HL-60 (cell line): ENCODE results near the gene CCDC158.

ENCODE experiments used
- DNase-seq, 2 experiments: peaks; one replicate each; pipeline ENCODE4 v3.0.0-alpha.2; 2010 to 2020; ENCODE audit warnings: low read depth in 1 of 2, low spot score in 1 of 2
- H3K27ac ChIP-seq: fragments of 250-450 bp; sonication (Bioruptor Pico); replicated peaks from 2 replicates; pipeline ENCODE4 v1.5.1; 2020; ENCODE audit warnings: mild to moderate bottlenecking, moderate library complexity
- H3K27me3 ChIP-seq: fragments of 250-450 bp; sonication (Bioruptor Pico); 2 replicates; pipeline ENCODE4 v1.5.1; 2021; ENCODE audit warnings: mild to moderate bottlenecking, moderate library complexity; ENCODE audit not compliant: insufficient read depth, poor library complexity, severe bottlenecking
- H3K4me3 ChIP-seq: replicated peaks from 2 replicates; pipeline ENCODE4 v1.5.1; 2011; ENCODE audit warnings: mild to moderate bottlenecking, control low read depth, low read length; ENCODE audit not compliant: insufficient read depth
- GABPA ChIP-seq: IDR thresholded peaks from 2 replicates; pipeline ENCODE4 v1.6.1; 2012; ENCODE audit warnings: low read depth
- POLR2AphosphoS5 ChIP-seq: IDR thresholded peaks from 2 replicates; pipeline ENCODE4 v1.6.1; 2012; ENCODE audit warnings: low read depth
- REST ChIP-seq: IDR thresholded peaks from 2 replicates; pipeline ENCODE4 v1.6.1; 2012; ENCODE audit warnings: low read depth; ENCODE audit not compliant: insufficient replicate concordance
- SPI1 ChIP-seq: IDR thresholded peaks from 2 replicates; pipeline ENCODE4 v1.6.1; 2012; ENCODE audit warnings: low read depth, mild to moderate bottlenecking, borderline replicate concordance
- TF ChIP-seq, protein P1 (sequence below): IDR thresholded peaks from one replicate; pipeline ENCODE4 v1.5.1; 2011; ENCODE audit warnings: low read length, control low read depth, inconsistent platforms; ENCODE audit not compliant: insufficient read depth

CCDC158 gene

GRCh38 chr4:76305971-76306881 lies 114.7 kb downstream of the CCDC158 start, which contains the start of gene STBD1:
STBD1 (plus strand) TSS chr4:76306733; CDS start chr4:76306770, 37 bp downstream.
- Histone ChIP-seq H3K27me3 (no peaks in the 10 kb centered on the region), H3K4me3 (peak within 1 kb of the TSS; percentile 79), H3K27ac (peak within 1 kb of the TSS; percentile 76)
- peak; percentile 44; the same call in 1 of the 2 replicates for TF ChIP-seq POLR2AphosphoS5
- TF ChIP-seq, protein P1, sequence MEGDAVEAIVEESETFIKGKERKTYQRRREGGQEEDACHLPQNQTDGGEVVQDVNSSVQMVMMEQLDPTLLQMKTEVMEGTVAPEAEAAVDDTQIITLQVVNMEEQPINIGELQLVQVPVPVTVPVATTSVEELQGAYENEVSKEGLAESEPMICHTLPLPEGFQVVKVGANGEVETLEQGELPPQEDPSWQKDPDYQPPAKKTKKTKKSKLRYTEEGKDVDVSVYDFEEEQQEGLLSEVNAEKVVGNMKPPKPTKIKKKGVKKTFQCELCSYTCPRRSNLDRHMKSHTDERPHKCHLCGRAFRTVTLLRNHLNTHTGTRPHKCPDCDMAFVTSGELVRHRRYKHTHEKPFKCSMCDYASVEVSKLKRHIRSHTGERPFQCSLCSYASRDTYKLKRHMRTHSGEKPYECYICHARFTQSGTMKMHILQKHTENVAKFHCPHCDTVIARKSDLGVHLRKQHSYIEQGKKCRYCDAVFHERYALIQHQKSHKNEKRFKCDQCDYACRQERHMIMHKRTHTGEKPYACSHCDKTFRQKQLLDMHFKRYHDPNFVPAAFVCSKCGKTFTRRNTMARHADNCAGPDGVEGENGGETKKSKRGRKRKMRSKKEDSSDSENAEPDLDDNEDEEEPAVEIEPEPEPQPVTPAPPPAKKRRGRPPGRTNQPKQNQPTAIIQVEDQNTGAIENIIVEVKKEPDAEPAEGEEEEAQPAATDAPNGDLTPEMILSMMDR: no peak
- peak; percentile 62 to 69 for DNase-seq

GRCh38 chr4:76305033-76305687 lies 115.8 kb downstream of the CCDC158 start:
- TF ChIP-seq POLR2AphosphoS5 (no peak), REST (no peak), GABPA (no peak), SPI1 (no peak)
- TF ChIP-seq, protein P1: no peak
- Histone ChIP-seq H3K4me3 (peak overlapping the region; percentile 79), H3K27ac (peak overlapping the region; percentile 76), H3K27me3 (no peaks in the 10 kb centered on the region)
- peak in 1 of 2 experiments; percentile 30 for DNase-seq

DNA sequence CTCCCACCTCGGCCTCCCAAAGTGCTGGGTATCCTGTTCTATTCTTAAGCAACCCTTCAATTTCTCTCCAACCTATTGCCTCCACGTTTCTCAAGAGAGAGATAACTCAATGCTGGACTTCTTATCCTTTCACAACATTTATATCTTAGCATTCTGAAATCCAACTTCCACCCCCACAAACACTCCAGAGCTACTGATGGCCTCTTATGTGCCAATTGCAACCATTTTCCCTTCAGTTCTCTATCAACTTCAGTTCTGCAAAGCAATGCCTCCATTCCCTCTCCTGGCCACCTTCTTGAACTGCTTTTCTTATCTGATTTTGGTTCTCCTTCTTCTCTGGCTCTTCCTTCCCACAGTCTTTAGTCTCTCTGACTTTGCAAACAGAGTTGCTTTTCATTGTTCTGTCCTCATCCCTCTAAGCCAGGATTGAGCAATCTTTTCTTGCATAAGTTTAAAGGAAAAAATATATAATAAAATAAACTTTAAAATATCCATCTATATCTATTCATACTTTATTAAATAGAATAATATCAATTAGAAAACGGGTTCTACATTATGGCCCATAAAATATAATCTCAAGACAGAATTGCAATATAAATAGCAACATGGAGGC lies 118.0 kb downstream of the CCDC158 start:
- Histone ChIP-seq H3K27ac (peak overlapping the region; percentile 12; the same call in 1 of the 2 replicates), H3K27me3 (no peaks in the 10 kb centered on the region), H3K4me3 (no peak overlapping the region)
- TF ChIP-seq REST (no peak), GABPA (no peak), POLR2AphosphoS5 (no peak), SPI1 (no peak)
- TF ChIP-seq, protein P1: no peak
- DNase-seq: peak; percentile 69
